GM12875 (cell line): ENCODE data around the gene TRAPPC2L.

ENCODE experiments used
- H3K4me3 ChIP-seq: one replicate; pipeline ENCODE4 v1.5.1; 2011; ENCODE audit warnings: low read depth, low read length, control low read depth
- TF ChIP-seq, protein P1 (sequence below): IDR thresholded peaks from 2 replicates; pipeline ENCODE4 v1.5.1; 2011; ENCODE audit warnings: low read depth, mild to moderate bottlenecking, control low read depth, inconsistent platforms, low read length, moderate library complexity, borderline replicate concordance; ENCODE audit not compliant: insufficient read depth

TRAPPC2L gene

DNA sequence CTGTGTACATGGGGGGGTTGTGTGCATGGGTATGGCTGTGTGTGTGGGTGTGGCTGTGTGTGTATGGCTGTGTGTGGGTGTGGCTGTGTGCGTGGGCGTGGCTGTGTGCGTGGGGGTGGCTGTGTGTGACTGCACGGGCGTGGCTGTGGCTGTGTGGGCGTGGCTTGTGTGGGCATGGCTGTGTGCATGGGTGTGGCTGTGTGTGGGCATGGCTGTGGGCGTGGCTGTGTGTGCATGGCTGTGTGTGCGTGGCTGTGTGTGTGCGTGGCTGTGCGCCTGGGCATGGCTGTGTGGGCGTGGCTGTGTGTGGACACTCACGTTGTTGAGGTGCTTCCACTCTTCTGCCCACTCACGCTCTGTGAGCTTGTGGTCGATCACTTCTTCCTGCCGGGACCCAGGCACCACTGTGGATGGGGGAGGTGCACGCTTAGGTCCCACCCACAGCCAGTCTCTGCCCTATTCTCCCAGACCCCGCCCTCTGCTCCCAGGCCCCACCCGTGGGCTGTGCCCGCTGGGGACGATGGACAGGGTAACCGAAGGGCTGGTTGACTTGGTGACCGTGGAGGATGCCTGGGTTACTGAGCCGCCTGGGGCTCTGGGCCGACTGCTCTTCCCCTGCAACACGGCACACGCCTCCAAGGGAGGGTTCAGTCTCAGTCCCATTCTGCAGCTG, 25.6 kb downstream of the TRAPPC2L start:
- TF ChIP-seq, protein P1, sequence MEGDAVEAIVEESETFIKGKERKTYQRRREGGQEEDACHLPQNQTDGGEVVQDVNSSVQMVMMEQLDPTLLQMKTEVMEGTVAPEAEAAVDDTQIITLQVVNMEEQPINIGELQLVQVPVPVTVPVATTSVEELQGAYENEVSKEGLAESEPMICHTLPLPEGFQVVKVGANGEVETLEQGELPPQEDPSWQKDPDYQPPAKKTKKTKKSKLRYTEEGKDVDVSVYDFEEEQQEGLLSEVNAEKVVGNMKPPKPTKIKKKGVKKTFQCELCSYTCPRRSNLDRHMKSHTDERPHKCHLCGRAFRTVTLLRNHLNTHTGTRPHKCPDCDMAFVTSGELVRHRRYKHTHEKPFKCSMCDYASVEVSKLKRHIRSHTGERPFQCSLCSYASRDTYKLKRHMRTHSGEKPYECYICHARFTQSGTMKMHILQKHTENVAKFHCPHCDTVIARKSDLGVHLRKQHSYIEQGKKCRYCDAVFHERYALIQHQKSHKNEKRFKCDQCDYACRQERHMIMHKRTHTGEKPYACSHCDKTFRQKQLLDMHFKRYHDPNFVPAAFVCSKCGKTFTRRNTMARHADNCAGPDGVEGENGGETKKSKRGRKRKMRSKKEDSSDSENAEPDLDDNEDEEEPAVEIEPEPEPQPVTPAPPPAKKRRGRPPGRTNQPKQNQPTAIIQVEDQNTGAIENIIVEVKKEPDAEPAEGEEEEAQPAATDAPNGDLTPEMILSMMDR = no peak
- no peak overlapping the region for H3K4me3 ChIP-seq

DNA sequence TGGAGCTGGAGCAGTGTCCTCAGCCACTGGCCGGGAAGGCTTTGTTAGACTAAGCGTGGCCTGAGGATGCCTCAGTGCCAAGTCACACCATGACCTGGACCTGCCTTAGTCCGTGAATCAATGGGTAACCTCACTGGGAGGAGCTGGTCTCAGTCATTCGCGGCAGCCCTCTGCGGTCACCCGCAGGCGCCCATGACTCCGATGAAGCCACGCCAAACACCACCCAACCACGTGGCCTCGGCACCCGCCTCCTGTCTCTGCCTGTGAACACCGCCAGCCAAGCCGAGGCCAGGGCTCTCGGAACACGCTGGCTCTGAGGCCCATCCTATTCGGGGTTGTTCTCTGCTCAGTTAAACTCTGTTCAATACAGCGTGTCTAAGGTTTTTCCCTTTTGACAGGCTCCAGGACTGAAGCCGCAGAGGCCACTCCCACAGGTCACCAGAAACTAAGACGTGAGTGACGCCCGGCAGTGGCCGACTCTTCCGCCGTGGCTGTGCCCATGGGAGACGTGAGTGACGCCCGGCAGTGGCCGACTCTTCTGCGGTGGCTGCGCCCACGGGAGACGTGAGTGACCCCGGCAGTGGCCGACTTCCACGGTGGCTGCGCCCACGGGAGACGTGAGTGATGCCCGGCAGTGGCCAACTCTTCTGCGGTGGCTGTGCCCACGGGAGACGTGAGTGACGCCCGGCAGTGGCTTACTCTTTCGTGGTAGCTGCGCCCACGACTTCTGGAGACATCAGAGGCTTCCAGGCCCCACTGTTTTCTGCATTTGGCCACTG, 26.4 kb downstream of the TRAPPC2L start:
- TF ChIP-seq, protein P1 = no peak
- H3K4me3 ChIP-seq = no peak overlapping the region

DNA sequence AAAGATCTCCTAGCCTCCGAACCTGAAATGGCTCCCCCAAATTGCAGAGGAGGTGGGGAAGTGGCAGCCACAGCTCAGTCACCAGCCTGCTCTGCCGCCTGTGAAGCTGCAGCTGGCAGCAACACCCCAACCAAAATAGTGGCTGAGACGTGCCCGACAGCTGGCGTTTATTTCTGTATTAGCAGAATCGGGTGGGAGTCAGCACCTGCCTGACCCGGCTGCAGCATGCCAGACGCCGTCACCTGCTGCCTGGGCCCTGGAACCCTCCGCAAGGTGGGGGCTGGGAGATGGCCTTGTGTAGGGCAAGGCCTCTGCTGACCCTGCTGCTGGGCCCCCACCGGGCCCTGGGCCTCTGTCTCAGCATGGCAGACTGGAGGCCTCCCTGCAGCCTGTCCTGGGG, 27.0 kb downstream of the TRAPPC2L start:
- TF ChIP-seq, protein P1 = no peak
- no peak overlapping the region for H3K4me3 ChIP-seq

DNA sequence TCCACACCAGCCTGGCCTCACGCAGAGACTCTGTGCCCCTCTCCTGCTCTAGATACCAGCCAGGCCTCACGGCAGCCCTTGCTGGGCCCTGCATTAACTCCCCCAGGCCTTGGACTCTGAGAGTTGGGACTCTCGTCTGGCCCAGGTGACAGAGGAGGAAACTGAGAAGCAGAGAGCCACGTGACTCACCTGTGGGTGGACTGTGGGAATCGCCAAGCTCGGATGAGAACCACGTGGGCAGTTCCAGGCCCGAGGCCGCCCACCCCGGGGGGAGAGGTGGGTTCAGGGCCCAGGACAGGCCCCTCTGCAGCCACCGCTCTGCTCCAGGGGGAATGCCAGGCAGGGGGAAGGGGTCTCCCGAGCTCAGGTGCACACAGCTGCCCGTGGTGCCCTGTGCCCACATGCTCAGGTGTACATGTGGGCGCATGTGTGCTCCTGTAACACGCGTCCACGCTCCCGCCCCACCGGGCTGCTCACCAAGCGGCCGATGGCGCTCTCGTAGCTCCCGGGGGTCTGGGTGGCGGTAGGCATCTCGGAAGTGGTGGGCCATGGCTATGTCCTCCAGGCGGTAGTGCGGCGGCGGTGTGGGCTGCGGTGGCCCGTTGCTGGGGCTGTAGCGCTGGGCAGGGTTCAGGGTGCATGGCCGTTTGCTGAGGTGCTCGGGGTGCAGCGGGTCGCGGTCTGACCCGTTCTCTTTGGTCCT, 27.8 kb downstream of the TRAPPC2L start:
- no peak overlapping the region for H3K4me3 ChIP-seq
- TF ChIP-seq, protein P1 = no peak

DNA sequence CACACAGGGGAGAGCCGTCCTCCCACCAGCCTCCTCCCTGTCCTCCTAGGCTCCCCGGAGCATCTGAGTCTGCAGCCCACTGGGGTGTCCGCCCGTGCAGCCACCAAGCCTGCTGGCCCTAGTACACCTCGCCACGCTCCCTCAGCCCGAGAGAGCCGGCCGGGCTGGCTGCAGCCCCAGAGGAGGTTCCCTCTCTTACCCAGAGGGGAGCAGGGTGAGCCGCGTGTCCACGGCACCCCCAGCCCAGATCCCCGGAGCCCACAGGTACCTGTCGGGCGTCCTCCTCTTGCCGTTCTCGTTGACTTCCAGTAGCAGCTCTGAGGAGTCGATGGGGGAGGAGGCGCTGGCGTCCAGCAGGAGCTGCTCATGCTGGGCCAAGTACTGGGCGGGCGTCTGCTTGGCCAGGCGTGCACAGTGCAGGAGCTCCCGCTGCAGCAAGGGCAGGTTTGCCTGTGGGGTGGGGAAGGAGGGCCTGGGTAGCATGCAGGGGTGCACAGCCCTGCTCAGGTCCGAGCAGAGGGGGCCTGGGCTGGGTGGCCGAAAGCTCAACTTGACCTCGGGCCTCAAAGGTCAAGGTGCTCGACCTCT, 28.9 kb downstream of the TRAPPC2L start:
- TF ChIP-seq, protein P1 = no peak
- H3K4me3 ChIP-seq = no peak overlapping the region

DNA sequence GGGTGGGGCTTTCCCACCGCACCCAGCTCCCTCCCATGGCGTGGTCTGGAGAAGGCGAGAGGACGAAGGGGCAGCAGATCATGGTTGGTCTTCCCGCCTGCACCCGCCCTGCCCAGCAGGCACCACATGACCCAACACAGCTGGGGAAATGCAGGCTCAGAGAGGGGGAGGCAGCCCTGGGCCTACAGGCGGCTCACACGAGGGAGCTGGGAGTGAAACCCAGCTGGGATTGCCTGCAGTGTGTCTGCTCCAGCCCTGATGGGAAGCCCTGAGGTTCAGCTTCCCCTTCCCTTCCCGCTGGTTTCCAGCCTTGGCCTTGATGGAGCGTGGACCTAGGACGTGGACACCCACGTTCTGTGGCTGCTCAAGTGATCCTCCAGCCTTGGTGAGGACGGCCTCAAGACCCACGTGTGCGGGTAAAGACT, 29.5 kb downstream of the TRAPPC2L start:
- TF ChIP-seq, protein P1 = no peak

More for the DNA sequence above, 29.5 kb downstream of the TRAPPC2L start:
- no peak overlapping the region for H3K4me3 ChIP-seq
